Astrocyte of the cerebellum (primary cell): ENCODE results near the gene CAD.
A peak's percentile ranks its signal among the peaks of the same experiment; 100 is the strongest.

ENCODE experiments used
- DNase-seq: peaks from one replicate; pipeline ENCODE4 v3.0.0-alpha.2; 2011; ENCODE audit warnings: low read depth
- H3K4me3 ChIP-seq: 2 replicates; pipeline ENCODE4 v1.5.1; 2011; ENCODE audit warnings: mild to moderate bottlenecking, low read depth, low read length, moderate library complexity
- CTCF ChIP-seq: IDR thresholded peaks from 2 replicates; pipeline ENCODE4 v1.5.1; 2012; ENCODE audit warnings: low read length, low read depth, moderate library complexity, mild to moderate bottlenecking; ENCODE audit errors: missing control alignments
- in situ Hi-C: cut with HindIII; loops from 2 replicates; pipeline ENCODE4 v1.10.0; 2017; ENCODE audit warnings: low sequenced_read_pairs

The CAD gene

GRCh38 chr2:27216416-27217137 is 592 bp upstream of the CAD start:
- no peak for TF ChIP-seq CTCF
- DNase-seq: no peak
- in situ Hi-C loops: no loop called here
- peak overlapping the region; percentile 63 for H3K4me3 ChIP-seq

DNA sequence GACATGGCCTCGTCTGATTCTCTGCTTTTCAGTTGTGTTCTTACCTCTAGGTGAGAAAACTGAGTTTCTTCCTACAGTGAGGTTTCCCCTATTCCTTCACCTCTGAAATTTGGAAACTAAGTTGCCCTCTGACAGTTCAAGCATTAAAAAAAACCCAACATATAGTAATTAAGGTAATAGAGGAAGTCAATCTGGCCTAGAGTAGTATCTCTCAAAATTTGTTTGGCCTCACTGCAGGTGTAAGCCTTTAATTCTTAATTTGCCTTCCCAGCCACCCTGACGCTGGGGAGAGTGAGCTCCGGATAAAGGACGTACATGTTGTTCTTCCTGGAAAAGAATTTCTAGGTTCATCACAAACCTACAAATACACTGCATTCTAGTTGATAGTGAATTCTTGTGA is 1.4 kb downstream of the CAD start:
- in situ Hi-C loops: no loop called here
- no peak for TF ChIP-seq CTCF
- DNase-seq: no peak
- no peak overlapping the region for H3K4me3 ChIP-seq

GRCh38 chr2:27219091-27219490 is 1.9 kb downstream of the CAD start:
- no peak for TF ChIP-seq CTCF
- H3K4me3 ChIP-seq: no peak overlapping the region
- in situ Hi-C loops: no loop called here
- no peak for DNase-seq

DNA sequence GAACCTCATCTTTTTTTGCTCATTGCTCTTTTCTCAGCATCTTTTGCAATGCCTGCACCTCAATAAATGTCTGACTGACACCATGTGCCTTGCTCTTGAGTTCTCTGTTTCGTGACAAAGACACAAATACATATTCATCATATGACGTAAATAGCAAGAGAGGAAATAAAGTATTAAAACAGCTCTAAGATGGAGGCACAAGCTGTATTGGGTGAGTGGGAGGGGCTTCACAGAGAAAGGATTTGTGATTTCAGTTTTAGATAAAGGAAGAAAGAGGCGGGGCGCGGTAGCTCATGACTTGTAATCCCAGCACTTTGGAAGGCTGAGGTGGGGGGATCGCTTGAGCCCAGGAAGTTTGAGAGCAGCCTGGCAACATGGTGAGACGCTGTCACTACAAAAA is 2.9 kb downstream of the CAD start:
- DNase-seq: no peak
- in situ Hi-C loops: no loop called here
- H3K4me3 ChIP-seq: no peak overlapping the region
- TF ChIP-seq CTCF: no peak

- no peak for TF ChIP-seq CTCF
- in situ Hi-C loops: no loop called here
- H3K4me3 ChIP-seq: no peak overlapping the region
- DNase-seq: no peak
These were observed 4.0 kb downstream of the CAD start for GRCh38 chr2:27221166-27221565.

GRCh38 chr2:27222407-27222806 is 5.2 kb downstream of the CAD start:
- in situ Hi-C loops: no loop called here
- no peak overlapping the region for H3K4me3 ChIP-seq
- no peak for TF ChIP-seq CTCF
- DNase-seq: no peak
